DOHH2 (cell line): ENCODE measurements around the gene TMEM106C.

Source experiments
- H3F3A ChIP-seq: fragments of 200-600 bp; sonication (generic), shearing (Covaris generic); 2 replicates; pipeline ENCODE4 v1.6.0; 2016; ENCODE audit warnings: antibody characterized with exemption, mild to moderate bottlenecking; ENCODE audit not compliant: control insufficient read depth, insufficient read depth
- H3K27ac ChIP-seq: fragments of 200-600 bp; sonication (generic); 2 replicates; pipeline ENCODE4 v1.5.1; 2014; ENCODE audit warnings: low read depth, mild to moderate bottlenecking, low read length, moderate library complexity
- H3K27me3 ChIP-seq: fragments of 200-600 bp; sonication (generic); 2 replicates; pipeline ENCODE4 v1.6.1; 2014; ENCODE audit warnings: mild to moderate bottlenecking, low read length, mixed read lengths; ENCODE audit not compliant: control insufficient read depth
- H3K36me3 ChIP-seq: fragments of 200-600 bp; sonication (generic); 2 replicates; pipeline ENCODE4 v1.6.1; 2014; ENCODE audit warnings: mild to moderate bottlenecking, low read length, moderate library complexity, mixed read lengths; ENCODE audit not compliant: control insufficient read depth
- H3K4me1 ChIP-seq: fragments of 200-600 bp; sonication (generic); 2 replicates; pipeline ENCODE4 v1.6.1; 2014; ENCODE audit warnings: mild to moderate bottlenecking, low read length, mixed read lengths; ENCODE audit not compliant: control insufficient read depth
- H3K4me2 ChIP-seq: fragments of 200-600 bp; sonication (generic); 2 replicates; pipeline ENCODE4 v1.6.0; 2014; ENCODE audit warnings: mild to moderate bottlenecking, low read length, moderate library complexity
- H3K4me3 ChIP-seq: fragments of 200-600 bp; sonication (generic); 2 replicates; pipeline ENCODE4 v1.5.1; 2014; ENCODE audit warnings: mild to moderate bottlenecking, low read length, mixed read lengths
- H3K79me2 ChIP-seq: fragments of 200-600 bp; sonication (generic); 2 replicates; pipeline ENCODE4 v1.6.1; 2014; ENCODE audit warnings: mild to moderate bottlenecking, low read length, mixed read lengths; ENCODE audit not compliant: control insufficient read depth
- H3K9me2 ChIP-seq: fragments of 200-600 bp; sonication (generic); replicated peaks from 2 replicates; pipeline ENCODE4 v1.6.1; 2014; ENCODE audit warnings: mild to moderate bottlenecking, low read length, mixed read lengths; ENCODE audit not compliant: control insufficient read depth
- H3K9me3 ChIP-seq: fragments of 200-600 bp; sonication (generic); 2 replicates; pipeline ENCODE4 v1.6.1; 2014; ENCODE audit warnings: antibody characterized with exemption, low read length, mixed read lengths; ENCODE audit not compliant: control insufficient read depth, insufficient read depth
- H4K20me1 ChIP-seq: fragments of 200-600 bp; sonication (generic); 2 replicates; pipeline ENCODE4 v1.6.0; 2014; ENCODE audit warnings: low read depth, mild to moderate bottlenecking, antibody characterized with exemption, low read length, moderate library complexity; ENCODE audit not compliant: control insufficient read depth, insufficient read depth
- CTCF ChIP-seq: fragments of 200-600 bp; sonication (generic); IDR thresholded peaks from one replicate; pipeline ENCODE4 v1.5.1; 2014; ENCODE audit warnings: antibody characterized with exemption, mild to moderate bottlenecking, low read depth, low read length; ENCODE audit not compliant: poor library complexity, severe bottlenecking
- EZH2phosphoT487 ChIP-seq: fragments of 200-600 bp; sonication (generic); IDR thresholded peaks from 2 replicates; pipeline ENCODE4 v1.6.1; 2017; ENCODE audit warnings: borderline replicate concordance, mild to moderate bottlenecking, antibody characterized with exemption, low read length, moderate library complexity, mixed read lengths

Gene TMEM106C

GRCh38 chr12:47927346-47927745 is 36.0 kb upstream of the TMEM106C start:
- H3K4me2 ChIP-seq, result no peak overlapping the region
- H3K4me3 ChIP-seq, result no peak overlapping the region
- no peaks in the 10 kb centered on the region for H3K4me1 ChIP-seq
- H3K9me3 ChIP-seq, result no peaks in the 10 kb centered on the region
- no peaks in the 10 kb centered on the region for H3K79me2 ChIP-seq
- H3F3A ChIP-seq, result no peaks in the 10 kb centered on the region
- H3K36me3 ChIP-seq, result no peaks in the 10 kb centered on the region
- H3K27me3 ChIP-seq, result peaks cover 26% of the 10 kb centered on the region
- TF ChIP-seq CTCF (no peak), EZH2phosphoT487 (no peak)
- H3K27ac ChIP-seq, result no peak overlapping the region
- no peaks in the 10 kb centered on the region for H3K9me2 ChIP-seq
- H4K20me1 ChIP-seq, result no peaks in the 10 kb centered on the region

GRCh38 chr12:47930634-47931033 is 32.8 kb upstream of the TMEM106C start:
- no peaks in the 10 kb centered on the region for H3K9me3 ChIP-seq
- no peaks in the 10 kb centered on the region for H3K4me1 ChIP-seq
- H3K27ac ChIP-seq, result no peak overlapping the region
- H3K27me3 ChIP-seq, result peaks cover 21% of the 10 kb centered on the region
- no peaks in the 10 kb centered on the region for H3K79me2 ChIP-seq
- H3K4me3 ChIP-seq, result no peak overlapping the region
- H4K20me1 ChIP-seq, result no peaks in the 10 kb centered on the region
- H3K36me3 ChIP-seq, result no peaks in the 10 kb centered on the region
- no peaks in the 10 kb centered on the region for H3F3A ChIP-seq
- TF ChIP-seq CTCF (no peak), EZH2phosphoT487 (no peak)
- H3K4me2 ChIP-seq, result no peak overlapping the region
- no peaks in the 10 kb centered on the region for H3K9me2 ChIP-seq

- no peaks in the 10 kb centered on the region for H3K9me3 ChIP-seq
- peaks cover 17% of the 10 kb centered on the region for H3K27me3 ChIP-seq
Measured at GRCh38 chr12:47931187-47931586, 32.2 kb upstream of the TMEM106C start.

More at GRCh38 chr12:47931187-47931586, 32.2 kb upstream of the TMEM106C start:
- H3K79me2 ChIP-seq, result no peaks in the 10 kb centered on the region
- no peak overlapping the region for H3K4me3 ChIP-seq
- H3K27ac ChIP-seq, result no peak overlapping the region
- H3K9me2 ChIP-seq, result no peaks in the 10 kb centered on the region
- no peak overlapping the region for H3K4me2 ChIP-seq
- H3F3A ChIP-seq, result 0 out of 2 replicates have a peak, but pooled peaks cover 2% of the 10 kb centered on the region
- H4K20me1 ChIP-seq, result no peaks in the 10 kb centered on the region
- TF ChIP-seq CTCF (no peak), EZH2phosphoT487 (no peak)
- no peaks in the 10 kb centered on the region for H3K4me1 ChIP-seq
- H3K36me3 ChIP-seq, result no peaks in the 10 kb centered on the region
